GM21515 (cell line): ENCODE data around the gene AJAP1.

Experiments used
- ATAC-seq: cut with Tn5 transposase; IDR thresholded peaks from one replicate; pipeline ENCODE4 v1.9.1; 2021; ENCODE audit not compliant: unreplicated experiment

AJAP1 gene

GRCh38 chr1:4803335-4803734 is 148.9 kb downstream of the AJAP1 start:
- ATAC-seq = no peak

DNA sequence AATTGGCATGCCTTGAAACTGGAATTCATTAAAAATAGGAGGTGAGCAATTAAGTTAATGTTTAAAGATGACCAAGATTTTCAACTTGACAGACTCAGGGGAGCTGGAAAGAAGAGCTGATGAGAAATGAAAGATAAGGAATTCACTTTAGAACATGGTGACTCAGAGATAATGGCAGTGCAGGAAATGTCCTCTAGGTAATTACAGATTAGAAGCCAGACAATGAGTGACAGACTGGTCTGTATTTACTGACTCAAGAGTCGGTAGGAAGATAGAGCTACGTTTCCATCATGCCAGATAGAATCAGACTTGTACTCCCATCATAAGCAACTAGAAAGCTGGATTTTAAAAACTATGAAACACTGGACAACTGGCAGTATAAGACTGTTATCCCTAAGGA is 151.6 kb downstream of the AJAP1 start:
- ATAC-seq = no peak

DNA sequence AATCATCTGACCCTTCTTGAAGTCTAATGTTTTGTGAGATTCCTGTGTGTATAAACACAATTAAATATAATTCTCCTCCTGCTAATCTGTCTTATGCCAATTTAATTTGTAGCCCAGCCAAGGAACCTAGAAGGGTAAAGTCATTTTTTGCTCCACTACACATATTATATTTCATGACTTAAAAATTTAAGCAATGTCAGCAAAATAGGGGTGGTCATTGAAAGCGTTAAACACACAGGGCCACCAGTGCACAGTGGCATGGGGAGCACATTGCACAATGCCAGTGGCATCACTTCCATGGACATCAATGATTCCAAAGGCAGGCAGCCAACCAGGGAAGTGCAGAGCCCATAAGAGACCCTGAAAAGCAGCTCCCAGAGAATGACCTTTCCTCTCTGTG is 166.1 kb downstream of the AJAP1 start:
- ATAC-seq = no peak

DNA sequence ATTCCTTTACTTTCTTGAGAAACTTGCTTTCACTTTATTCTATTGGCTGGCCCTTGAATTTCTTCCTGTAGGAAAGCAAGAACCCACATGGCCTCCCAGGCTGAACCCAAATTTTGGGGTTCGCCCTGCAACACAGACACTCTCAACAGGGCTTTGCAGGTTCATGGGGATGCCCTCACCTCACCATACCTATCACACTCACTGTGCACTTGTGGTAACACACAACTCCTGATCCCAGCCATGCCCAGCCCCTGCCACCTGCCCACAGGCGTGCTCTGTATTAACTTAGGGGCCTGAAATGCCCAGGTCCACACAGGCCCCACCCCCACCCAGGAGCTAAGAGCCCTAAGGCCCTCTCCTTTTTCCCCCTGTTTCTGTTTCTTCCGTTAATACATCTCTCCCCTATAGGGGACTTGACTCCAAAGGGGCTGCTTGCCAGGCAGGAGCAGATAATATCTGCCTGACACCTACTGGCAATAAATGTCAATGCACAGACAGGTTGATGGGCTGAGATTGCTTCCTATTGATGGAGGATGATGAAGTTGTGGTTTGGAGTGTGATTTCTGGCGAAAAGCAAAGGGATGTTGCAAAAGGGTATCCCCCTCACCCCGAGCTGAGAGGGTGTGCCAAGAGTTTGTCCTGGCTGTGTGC is 171.5 kb downstream of the AJAP1 start:
- no peak for ATAC-seq

DNA sequence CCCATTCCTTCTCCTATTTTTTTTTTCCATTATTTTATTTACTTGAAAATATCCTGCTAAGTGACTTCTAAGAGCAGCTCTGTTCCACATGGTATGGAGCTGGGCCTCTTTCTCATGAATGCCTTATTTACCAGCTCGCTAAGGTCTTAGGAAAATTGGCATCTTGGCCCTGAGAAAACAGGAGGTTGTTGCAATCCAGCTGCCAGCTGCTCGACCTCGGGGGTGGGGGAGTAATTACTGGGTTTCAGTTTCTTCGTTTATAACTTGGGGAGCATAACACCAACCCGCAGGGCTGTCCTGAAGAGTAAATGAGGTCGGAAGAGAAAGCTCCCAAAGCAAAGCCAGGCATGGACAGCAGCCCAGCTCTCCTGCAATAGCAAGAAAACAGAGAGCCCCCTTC is 176.3 kb downstream of the AJAP1 start:
- ATAC-seq = no peak

- ATAC-seq = no peak
Measured at GRCh38 chr1:4836574-4836973, 182.2 kb downstream of the AJAP1 start.

DNA sequence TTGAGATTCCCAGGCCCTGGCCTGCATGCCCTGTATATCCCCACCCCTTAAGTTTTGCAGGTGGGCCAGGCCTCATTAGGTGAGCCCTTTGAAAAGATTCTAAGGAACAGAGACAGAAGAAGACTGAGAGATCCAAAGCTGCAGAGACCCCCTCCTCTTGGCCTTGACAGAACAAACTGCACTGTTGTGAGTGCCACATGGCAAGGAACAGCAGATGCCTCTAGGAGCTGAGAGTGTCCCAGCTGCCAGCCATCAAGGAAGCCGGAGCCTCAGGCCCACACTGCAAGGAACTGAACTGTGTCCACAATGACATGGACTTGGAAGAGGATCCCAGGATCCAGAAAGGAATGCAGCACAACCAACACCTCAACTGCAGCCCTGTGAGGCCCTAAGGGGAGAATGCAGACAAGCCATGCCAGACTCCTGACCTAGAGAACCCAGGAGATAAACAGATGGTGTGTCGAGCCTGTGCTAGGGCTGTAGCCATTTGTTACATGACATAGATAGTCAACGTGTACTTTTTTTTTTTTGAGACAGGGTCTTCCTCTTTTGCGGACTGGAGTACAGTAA is 182.7 kb downstream of the AJAP1 start:
- ATAC-seq = no peak

GRCh38 chr1:4837752-4838151 is 183.3 kb downstream of the AJAP1 start:
- no peak for ATAC-seq

DNA sequence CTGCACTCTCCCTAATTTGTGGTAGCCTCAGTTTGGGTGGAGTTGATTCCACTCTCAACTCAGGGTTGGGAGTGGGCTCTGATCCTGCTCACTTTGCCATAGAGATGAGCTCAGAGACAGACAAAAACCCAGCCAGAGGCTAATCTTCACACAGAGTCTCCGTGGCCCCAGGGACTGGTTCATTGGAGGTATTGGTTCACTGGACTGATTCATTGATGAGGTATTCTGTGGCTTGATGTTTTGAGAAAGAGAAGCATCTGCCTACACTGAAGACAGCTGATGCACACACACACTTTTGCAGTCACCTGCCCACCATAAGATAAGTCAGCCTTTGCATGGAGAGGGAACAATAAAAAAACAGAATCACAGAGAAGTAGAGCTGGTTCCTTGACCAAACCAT is 183.8 kb downstream of the AJAP1 start:
- no peak for ATAC-seq
